ENCODE measurements around the gene ANTXR2. TPM values are rescaled to one million over a fixed set of nuclear protein-coding genes. Genes with fewer than 3 reads are reported as not detected.

ANTXR2 gene
- total RNA-seq, 1 donor: 45.8 TPM

DNA sequence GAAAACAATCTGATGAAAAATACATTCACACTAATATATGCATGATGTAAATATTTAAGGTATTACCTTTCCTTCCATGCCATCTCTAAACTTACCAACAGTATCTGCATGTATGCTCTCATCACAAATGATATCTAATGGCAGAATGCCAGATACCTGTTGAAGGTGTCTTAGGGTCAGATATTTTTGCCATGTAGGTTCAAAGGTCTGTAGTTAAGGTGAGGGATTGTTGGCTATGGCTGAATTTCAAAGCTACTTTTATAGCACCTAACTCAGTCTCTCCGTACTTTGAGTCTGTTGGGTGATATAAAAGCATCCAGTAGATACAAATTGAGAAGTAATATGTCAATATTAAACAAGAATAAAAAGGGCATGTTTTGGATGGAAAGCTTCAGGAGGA is 19.8 kb upstream of the ANTXR2 start:
- DNase-seq (ENCODE audit: low read depth in 2 of 3, low spot score in 2 of 3): no peak

DNA sequence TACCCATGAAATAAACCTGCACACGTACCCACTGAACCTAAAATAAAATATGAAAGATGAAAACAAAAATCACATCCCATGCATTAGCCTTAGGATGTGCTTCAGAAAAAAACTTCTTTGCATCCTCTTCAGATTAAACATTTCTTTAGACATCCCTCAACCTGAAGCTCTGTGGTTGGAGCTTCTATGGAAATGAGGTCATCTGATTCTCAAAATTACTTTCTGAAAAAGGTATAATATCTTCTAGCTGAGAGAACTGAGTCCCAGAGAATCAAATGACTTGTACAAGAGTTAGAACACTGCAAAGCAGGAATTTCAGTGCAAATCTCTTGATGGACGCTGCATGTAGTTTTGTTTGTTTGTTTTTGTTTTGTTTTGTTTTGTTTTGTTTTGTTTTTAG is 19.1 kb upstream of the ANTXR2 start:
- no peak for DNase-seq (ENCODE audit: low read depth in 2 of 3, low spot score in 2 of 3)

- DNase-seq (ENCODE audit: low read depth in 2 of 3, low spot score in 2 of 3): no peak
These were observed 18.7 kb upstream of the ANTXR2 start for GRCh38 chr4:80091688-80092087.

- DNase-seq (ENCODE audit: low read depth in 2 of 3, low spot score in 2 of 3): no peak
These were observed 18.2 kb upstream of the ANTXR2 start for GRCh38 chr4:80091184-80091583.

GRCh38 chr4:80090090-80090489 is 17.1 kb upstream of the ANTXR2 start:
- no peak for DNase-seq (ENCODE audit: low read depth in 2 of 3, low spot score in 2 of 3)

GRCh38 chr4:80088471-80088870 is 15.4 kb upstream of the ANTXR2 start:
- DNase-seq (ENCODE audit: low read depth in 2 of 3, low spot score in 2 of 3): no peak

DNA sequence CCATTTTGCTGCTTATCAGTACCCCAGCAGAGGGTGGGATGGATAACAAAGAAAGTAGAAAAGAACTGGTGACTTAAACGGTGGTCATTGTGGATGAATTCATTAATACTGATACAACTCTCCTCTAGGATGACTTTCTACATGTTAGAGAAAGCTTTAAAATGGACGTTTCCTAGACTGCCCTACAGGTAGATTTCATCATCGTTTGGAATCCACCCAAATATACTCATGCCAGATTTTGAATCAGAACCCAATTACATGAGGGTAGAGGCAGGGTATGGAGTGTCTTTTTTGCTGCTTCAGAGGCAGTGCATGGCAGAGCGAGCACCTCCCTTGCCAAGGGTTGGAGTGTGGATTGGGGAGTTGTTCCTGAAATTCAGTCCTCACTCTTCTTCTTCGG is 13.3 kb upstream of the ANTXR2 start:
- DNase-seq (ENCODE audit: low read depth in 2 of 3, low spot score in 2 of 3): no peak

- DNase-seq (ENCODE audit: low read depth in 2 of 3, low spot score in 2 of 3): no peak
These were observed 12.1 kb upstream of the ANTXR2 start for GRCh38 chr4:80085081-80085480.

- DNase-seq (ENCODE audit: low read depth in 2 of 3, low spot score in 2 of 3): no peak
These were observed 9.7 kb upstream of the ANTXR2 start for GRCh38 chr4:80082693-80083092.

DNA sequence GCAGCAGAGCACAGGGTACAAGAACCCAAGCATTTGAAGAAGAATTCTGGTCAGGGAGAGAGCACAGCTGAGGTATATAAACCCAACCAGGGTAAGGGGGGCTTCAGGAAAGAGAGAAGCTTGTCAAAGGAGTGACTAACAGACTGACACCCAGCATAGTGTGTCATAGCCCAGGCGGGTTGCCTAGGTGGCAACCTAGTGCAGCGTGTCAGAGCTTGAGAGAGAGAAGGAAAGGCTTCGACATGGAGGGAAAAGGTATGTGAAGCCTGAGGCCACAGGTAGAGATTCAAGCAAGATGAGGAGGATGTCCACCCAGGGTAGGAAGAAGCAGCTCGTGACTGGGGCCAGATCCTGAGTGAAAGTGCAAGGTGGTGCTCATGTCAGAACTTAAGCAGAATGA is 8.5 kb upstream of the ANTXR2 start:
- no peak for DNase-seq (ENCODE audit: low read depth in 2 of 3, low spot score in 2 of 3)

- DNase-seq (ENCODE audit: low read depth in 2 of 3, low spot score in 2 of 3): peak in 2 of 3 donors; percentile 76 to 88
These were observed 6.4 kb upstream of the ANTXR2 start for GRCh38 chr4:80079255-80079923.

DNA sequence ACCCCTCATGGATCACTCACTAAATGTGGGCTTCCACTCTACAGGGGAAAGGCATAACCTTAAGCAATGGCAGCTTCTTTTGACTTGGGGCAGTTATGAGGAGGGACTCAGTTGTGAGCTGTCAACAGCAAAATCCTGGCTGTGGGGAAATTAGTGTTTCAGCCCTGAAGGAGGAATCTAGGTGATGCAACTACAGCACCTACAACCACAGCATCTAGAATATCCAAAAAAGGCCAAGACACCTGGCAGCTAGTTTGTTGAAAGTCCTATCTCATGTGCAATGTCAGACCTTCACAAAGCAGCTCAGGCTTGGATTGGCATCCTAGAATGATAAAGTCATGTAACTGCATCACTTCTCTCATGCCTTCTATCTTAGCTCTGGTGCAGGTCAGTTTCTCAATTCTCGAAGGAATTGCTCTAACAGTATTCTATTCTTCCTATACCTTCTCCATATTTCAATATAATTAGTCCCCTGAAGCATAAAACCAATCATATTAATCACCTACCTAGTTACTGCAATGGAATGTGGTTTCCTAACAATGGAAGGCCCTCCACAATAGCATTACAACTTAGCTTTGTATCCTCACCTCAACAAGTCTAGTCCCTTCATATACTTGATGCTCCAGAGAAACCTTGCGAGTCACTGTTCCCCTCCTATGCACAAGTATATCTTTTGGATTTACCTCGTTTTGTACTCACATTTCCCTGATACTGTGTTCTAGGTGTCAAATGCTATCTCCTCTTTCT is 5.5 kb upstream of the ANTXR2 start:
- no peak for DNase-seq (ENCODE audit: low read depth in 2 of 3, low spot score in 2 of 3)

DNA sequence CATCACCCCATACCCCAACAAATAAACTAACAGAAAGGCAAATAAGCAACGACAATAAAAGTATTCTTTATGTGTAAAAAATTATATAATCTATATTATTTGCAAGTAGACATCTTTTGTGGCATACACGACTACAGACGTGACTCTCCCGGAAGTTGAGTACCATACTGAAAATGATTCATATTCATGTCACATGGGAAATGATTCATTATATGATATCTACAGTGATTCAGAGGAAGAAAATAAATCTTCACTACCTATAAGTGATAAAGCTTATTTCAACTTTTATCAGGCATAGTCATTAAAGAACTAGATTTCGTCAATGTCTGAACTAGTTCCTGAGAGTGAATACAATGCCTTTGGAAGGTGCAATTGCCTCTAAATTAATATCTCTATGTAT is 4.6 kb upstream of the ANTXR2 start:
- no peak for DNase-seq (ENCODE audit: low read depth in 2 of 3, low spot score in 2 of 3)

DNA sequence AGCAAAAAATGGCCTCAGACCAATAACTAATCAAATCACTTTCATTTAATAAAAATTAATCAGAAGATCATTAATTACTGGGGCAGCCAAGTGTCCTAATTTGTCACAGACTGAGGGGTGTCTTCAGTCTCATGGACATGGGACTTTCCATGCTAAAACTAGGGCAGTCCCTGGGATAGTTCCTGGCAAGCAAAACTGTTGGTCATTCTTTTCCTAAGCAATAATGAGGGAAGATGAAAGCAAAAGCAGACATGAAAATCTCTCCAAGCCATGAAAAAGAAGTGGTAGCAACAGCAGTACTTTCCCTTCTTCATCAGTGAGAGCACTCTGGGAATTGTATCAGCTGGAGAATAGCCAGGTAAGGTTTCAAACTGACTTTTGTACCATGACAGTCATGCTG is 3.7 kb upstream of the ANTXR2 start:
- no peak for DNase-seq (ENCODE audit: low read depth in 2 of 3, low spot score in 2 of 3)

- DNase-seq (ENCODE audit: low read depth in 2 of 3, low spot score in 2 of 3): no peak
These were observed 3.1 kb upstream of the ANTXR2 start for GRCh38 chr4:80075995-80076675.

DNA sequence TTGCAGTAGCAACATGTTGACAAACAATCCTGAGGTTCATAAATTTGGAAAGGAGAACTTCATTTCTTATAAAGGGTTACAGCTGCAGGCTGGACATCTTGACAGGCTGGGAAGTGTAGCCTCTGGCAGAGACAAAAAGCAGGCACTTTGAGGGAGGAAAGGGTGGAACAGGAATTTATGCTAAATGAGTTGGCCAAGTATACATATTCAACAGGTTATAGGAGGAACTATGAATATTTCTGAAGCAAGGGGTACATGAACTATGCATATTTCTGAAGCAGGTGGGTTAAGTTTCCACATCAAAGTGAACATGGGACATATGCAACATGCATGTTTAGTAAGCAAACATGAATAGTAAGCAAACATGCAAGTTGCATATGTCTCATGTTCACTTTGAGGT is 1.6 kb upstream of the ANTXR2 start:
- DNase-seq (ENCODE audit: low read depth in 2 of 3, low spot score in 2 of 3): no peak

DNA sequence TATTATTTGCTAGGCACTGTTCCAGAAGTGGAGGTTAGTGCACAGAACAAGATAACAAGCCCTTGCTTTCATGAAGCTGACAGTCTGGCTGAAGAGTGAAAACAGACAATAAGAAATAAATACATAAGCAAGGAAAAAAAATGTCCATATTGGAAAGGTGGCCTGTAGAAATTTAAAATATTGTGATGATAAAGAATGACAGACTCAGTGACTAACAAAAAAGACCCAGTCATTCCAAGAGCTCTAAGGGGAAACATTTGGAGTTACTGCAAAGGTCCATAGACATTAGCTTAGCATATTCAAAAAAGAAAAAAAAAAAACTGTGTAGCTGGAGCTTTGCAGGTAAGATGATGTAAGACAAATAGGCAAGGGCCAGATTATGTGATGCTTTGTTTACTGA is 1.0 kb upstream of the ANTXR2 start:
- no peak for DNase-seq (ENCODE audit: low read depth in 2 of 3, low spot score in 2 of 3)

DNA sequence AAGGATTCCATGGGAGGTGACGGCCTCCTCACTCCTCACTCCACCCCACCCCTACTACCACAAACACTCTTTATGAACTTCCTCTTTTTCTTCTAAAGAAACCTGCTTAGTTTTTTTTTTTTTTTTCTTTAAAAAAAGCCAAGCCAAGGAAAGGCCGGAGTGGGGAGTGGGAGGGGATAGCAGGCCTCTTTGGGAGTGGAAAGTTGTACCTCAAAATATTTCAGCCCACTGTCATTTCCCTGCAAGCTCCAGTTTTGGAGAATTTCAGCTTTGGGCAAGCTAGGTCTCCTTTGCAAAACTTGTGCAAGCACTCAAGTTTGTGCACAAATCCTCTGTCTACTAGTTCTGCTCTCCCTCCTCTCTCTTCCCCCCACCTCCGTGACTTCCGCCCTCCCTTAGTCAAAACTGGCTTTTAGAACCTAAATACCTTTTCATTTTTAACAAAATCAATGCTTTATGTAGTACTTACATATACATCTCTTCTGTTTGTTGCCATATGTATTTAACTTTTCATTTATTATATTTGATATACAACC is 512 bp upstream of the ANTXR2 start:
- DNase-seq (ENCODE audit: low read depth in 2 of 3, low spot score in 2 of 3): peak in 1 of 3 donors; percentile 70

DNA sequence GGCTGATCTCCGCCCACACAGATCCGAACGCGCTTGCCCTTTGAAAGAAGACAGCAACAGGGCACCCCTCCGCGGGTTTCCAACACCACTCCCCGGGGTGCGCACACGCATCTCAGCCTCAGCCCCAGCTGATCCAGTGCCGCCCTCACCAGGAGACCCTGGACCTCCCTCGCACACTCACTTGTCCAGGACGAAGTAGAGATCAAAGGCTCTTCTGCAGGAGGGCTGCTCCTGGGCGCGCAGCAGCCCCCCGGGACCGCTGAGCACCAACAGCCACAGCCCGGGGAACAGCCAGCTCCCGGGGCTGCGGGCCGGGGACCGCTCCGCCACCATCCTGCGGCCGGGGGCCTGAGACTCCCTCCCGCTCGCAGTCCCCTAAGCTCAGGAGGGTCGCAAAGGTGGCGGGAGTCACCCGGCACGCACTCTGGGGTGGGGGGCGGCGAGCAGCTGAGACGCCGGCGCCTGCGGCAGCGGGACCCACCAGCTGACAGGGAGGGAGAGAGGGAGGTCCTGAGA is 743 bp downstream of the ANTXR2 start:
- DNase-seq (ENCODE audit: low read depth in 2 of 3, low spot score in 2 of 3): peak in 2 of 3 donors; percentile 32 to 47

GRCh38 chr4:80071604-80072227 is 1.3 kb downstream of the ANTXR2 start:
- no peak for DNase-seq (ENCODE audit: low read depth in 2 of 3, low spot score in 2 of 3)
